ENCODE measurements around the gene HBS1L.

The HBS1L gene

DNA sequence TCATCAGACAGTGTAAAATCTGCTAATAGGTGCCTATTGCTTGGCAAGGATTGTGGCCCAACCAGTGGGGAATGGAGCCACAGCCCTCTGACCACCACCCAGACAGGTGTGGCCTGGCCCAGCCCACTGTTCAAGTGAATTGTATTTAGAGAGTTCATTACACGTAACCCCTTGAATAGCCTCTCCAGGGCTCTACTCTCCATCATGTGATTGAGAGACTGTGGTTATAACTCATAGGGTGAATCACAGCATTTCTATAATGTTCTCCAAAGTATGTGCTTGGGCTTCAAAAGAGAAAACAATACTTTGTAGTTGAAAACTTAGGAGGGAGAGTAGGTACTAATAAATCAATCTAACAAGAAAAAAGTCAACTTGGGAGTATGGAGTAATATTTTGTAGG, 143.1 kb downstream of the HBS1L start:
- TF ChIP-seq, protein P1, sequence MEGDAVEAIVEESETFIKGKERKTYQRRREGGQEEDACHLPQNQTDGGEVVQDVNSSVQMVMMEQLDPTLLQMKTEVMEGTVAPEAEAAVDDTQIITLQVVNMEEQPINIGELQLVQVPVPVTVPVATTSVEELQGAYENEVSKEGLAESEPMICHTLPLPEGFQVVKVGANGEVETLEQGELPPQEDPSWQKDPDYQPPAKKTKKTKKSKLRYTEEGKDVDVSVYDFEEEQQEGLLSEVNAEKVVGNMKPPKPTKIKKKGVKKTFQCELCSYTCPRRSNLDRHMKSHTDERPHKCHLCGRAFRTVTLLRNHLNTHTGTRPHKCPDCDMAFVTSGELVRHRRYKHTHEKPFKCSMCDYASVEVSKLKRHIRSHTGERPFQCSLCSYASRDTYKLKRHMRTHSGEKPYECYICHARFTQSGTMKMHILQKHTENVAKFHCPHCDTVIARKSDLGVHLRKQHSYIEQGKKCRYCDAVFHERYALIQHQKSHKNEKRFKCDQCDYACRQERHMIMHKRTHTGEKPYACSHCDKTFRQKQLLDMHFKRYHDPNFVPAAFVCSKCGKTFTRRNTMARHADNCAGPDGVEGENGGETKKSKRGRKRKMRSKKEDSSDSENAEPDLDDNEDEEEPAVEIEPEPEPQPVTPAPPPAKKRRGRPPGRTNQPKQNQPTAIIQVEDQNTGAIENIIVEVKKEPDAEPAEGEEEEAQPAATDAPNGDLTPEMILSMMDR (IDR thresholded peaks at IDR 0.05; ENCODE audit: extremely low read depth, missing control alignments) = no peak
- DNase-seq (ENCODE audit: low spot score) = no peak

DNA sequence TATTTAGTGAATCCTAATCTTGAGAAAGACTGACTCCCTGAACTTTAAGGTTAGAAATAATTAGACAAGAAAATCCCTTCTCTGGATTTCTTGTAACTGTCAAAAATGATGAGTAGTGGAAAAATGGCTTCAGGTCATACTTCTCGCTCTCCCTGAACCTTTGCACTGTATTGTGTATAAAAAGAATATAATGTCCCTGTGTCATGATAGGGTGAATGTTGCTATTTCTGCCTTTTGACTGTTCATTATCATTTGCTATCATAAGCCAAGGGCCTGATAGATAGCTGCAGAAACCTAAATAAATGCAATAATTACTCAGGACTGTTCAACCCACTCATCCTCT, 144.1 kb downstream of the HBS1L start:
- no peak for DNase-seq (ENCODE audit: low spot score)
- TF ChIP-seq, protein P1 (IDR thresholded peaks at IDR 0.05; ENCODE audit: extremely low read depth, missing control alignments) = no peak
